Urothelium cell line (cell line): ENCODE results near the gene TBX20.
"Not testable (repeated sequence)": the region's sequence is repeated elsewhere in the genome, so short reads cannot be mapped to it uniquely, and the experiment has no call there.

Experiments
- DNase-seq: peaks from one replicate; pipeline ENCODE4 v3.0.0; 2011; ENCODE audit warnings: low spot score, mixed read lengths
- FAIRE-seq: peaks from 2 replicates; lab custom pipeline; 2011; peaks lifted over from hg19 to GRCh38; lab: Jason Lieb, UNC

Gene TBX20

DNA sequence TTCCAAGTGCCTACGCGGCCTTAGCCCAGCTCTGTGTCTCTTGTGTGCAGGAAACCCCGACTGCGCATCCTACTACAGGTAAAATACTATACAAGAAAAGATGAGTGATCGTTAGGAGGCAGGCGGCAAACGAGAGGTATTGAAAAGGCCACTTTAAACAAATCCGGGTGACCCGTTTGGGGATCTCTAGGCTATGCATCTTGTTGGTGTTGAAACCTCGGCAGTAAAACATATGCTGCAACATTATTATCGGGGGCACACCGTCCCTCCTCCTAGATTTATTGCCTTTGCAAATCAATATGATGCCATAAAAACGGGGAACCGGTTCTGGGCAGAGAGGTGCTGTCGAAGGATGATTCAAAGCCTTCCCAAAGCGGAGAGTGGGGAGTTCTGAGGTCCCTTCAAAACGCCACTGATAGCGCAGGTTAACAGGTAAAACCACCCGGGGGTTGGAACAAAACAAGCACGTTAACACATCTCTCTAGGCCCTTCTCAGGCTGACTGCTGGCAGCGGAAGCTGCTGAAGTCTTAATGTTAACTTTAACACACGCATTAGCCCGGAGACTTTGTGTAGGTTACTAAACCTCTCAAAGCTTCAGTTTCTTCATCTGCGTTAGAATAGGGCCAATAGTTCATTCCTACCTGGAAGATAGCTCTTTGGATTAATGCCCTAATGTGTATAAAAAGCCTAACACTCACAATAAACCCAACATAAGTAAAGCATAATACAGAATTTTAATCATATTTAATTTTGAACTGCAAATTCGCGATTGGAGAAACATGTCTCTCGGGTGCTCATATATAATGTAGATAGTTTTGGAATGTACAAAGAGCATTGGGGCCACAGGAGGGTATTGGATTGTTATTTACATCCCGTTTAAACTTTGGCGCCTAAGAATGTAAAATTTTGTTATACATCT lies 2.6 kb upstream of the TBX20 start:
- FAIRE-seq (no peak), DNase-seq (no peak)

GRCh38 chr7:35255443-35256255 lies 1.7 kb upstream of the TBX20 start:
- DNase-seq: no peak
- FAIRE-seq: no peak

DNA sequence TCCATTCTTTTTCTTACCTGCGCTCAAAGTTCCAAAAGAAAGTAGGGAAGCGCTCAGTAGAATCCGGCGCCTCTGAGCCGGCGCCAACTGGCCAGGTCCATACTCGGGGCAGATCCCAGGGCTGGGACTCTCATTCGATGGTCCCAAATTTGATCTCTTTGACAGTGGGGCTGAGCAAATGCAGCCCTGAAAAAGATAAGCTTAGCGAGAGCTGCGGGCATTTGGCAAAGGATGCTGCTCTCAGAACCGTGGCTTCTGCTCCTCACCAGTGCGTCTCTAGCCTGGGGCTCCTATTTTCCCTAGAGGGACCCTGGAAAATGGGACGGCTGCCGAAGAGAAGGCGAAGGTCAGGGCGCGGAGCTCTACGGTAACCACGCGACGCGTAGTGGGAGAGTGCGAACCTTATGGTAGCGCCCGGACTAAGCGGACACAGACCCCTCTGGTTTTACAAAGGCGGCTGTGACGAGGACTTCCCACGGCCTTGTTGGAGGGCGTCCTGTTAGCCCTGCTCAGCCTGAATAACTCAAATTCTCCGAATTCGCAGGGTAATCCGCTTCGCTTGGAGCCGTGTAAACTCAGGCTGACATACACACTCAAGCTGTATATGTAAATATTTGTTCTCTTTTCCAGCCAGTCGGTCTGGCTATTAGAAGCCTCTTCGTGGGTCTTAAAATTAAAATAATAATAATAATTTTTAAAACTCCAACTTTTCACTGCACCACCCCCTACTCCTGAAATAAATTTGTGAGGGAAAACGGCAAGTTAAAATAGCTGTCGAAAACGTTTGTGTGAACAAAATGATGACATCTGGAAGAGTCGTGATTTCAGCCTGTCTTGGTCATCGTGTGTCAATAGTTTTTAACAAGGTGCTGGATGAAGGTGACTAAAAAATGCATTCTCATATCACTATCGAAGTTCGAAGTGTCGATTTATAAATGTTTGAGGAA lies 869 bp upstream of the TBX20 start:
- FAIRE-seq (no peak), DNase-seq (no peak)

DNA sequence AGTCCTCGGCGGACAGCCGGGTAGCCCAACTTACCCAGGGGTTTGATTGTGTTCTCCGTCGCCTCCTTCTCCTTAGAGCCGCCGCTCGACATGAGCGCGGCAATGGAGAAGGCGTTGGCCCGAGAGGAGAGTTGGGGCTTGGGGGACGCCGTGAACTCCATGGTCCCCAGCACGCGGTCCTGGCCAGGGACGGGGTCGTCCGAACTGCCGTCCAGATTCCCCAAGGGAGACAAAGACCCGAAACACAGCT lies 515 bp downstream of the TBX20 start:
- no peak for DNase-seq
- no peak for FAIRE-seq

DNA sequence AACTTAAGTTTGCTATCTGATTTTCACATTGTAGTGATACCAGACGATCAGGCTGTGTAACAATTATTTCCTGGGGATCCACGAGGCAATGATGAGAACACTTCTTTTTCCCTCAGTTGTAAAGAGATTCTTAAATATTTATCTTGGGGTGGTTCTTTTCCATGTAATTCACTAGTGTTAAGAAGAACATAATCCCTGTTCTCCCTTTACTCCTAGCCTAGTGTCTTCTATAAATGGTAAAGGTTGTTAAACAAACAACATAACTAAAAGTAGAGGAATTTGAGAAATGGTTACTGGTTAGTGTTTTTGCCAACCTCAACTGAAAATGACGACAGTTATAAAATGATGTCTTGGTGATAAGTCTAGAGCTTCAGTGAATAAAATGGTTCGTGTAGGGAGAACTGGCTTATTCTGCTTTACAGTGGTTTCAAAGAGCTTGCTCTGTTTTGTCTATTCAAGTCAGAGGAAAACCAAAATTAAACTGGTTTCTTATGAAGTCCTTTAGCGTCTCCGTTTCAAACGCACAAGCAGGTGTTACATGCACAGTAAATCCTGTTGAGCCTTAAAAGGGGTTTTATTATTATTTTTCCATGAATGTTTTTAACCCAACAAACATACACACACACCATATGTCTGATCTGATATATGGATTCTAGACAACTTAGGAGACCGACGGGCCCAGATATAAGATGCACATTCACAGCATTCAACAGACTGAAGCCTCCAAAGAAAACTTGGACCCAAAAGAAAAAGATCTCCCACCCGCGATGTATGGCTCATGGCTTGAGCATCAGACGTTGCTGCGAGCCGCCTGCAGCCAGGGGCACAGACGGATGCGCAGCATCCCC lies 1.1 kb downstream of the TBX20 start:
- DNase-seq (no peak), FAIRE-seq (no peak)

DNA sequence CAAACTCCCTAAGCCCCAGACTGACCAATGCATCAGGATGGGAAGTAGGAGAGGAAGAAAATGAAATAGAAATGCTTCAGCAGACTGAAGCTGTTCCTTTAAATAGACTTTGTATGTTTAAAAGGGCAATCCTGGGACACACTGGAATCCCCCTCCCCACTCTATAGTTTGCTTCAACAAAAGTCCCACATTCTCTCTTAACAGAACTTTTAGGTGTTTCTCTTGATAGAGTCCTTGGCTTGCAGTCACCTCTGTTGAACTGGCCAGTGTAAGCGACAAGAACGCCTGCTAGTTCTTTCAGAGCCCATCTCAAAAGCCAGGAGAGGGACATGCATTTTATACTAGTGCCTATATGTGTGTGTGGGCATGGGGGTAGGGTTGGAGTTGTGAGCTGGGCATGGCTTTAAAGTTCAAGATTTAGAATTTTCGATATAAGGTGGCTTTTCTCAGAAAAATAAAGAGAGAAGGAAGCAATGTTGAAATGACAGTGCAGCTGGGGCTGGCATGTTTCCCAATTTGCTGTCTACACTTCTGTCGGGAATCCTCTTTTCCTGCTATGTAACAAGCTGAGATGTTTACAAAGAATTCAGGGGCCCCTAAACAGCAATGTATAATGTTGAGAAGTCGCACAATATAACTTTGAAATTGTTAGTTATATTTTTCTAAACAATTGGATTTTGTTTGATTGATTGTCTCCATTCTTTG lies 2.1 kb downstream of the TBX20 start:
- no peak for FAIRE-seq

GRCh38 chr7:35250941-35251340 lies 3.0 kb downstream of the TBX20 start:
- FAIRE-seq: no peak
- DNase-seq: no peak

More for the DNA sequence above, 2.1 kb downstream of the TBX20 start:
- no peak for DNase-seq

GRCh38 chr7:35250452-35250851 lies 3.4 kb downstream of the TBX20 start:
- FAIRE-seq (no peak), DNase-seq (no peak)

DNA sequence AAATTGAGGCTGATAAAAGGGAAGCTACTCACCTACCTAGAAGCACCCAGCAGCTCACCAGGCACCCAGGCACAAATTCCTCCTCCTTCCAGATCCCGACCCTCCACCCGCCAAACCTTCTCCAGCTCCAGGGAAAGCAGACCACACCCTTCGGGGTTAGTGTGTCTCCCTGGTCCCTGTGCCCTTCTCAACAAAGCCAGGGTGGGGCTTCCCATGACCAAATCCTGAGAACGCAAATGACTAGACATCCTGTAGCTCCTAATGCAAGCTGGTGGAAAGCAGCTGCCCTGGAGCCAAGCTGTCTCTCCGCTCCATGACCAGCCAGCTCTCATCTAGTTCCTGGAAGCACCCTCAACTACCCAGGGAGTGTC lies 4.4 kb downstream of the TBX20 start:
- DNase-seq (no peak), FAIRE-seq (no peak)

- FAIRE-seq (no peak), DNase-seq (no peak)
Measured at GRCh38 chr7:35248576-35249536, 5.0 kb downstream of the TBX20 start.

- no peak for DNase-seq
- no peak for FAIRE-seq
Measured at GRCh38 chr7:35246819-35247218, 7.1 kb downstream of the TBX20 start.

GRCh38 chr7:35241884-35242283 lies 12.0 kb downstream of the TBX20 start:
- FAIRE-seq: no peak
- DNase-seq: no peak

GRCh38 chr7:35241436-35241835 lies 12.5 kb downstream of the TBX20 start:
- DNase-seq (no peak), FAIRE-seq (no peak)

DNA sequence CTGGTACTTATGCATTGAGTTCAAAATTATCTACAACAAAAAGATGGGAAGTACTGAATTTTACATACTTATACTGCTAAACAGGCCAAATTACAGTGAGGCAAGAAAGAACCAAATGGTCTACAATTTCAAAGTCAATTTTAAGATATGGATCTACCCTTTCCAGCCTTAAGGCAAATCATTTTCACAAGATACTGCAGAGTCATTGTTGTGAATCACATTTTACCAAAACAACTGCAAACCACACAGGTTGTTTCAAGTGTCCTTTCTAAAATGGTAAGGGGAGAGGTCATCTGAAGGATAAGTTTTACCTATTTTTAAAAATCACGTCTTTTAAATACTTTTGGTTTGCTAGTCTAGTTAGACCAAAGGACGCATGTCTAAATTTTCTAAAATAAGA lies 12.9 kb downstream of the TBX20 start:
- not testable (repeated sequence) for DNase-seq, FAIRE-seq

DNA sequence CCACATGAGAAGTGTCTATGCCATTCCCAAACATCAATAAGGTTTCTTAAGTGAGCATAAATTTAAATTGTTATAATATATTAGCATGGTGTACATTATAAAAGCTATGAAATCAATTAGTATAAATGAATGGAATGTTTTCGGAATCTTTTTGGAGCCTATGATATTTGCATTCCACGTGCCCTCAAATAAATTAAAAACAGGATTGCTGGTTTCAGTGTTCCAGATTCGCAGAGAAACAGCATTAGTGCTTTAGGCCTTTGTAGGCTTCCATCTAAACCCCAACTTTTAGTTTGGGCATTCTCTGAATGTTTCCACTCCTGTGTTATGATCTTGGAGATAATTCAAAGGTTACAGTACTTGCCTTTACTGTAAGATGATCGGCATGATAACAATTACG lies 15.4 kb downstream of the TBX20 start:
- not testable (repeated sequence) for FAIRE-seq, DNase-seq

DNA sequence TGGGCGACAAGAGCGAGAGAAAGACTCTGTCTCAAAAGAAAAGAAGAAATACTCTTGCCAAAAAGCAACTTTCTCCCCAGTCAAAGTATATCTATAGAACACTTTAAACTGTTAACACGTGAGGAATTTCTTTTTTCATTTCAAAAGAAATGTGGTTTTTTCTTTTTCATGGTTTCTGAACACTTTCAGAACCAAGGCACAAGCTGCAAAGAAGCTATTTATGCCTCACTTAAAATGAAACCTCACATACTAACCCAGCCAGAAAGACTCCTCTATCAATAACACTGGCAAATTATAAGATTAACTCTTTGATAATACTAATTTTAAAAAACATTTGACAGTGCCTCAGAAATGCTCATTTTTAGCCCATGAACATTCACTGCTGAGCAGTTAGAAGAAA lies 20.9 kb downstream of the TBX20 start:
- FAIRE-seq: no peak
- DNase-seq: no peak

GRCh38 chr7:35231221-35231620 lies 22.7 kb downstream of the TBX20 start:
- DNase-seq, FAIRE-seq: not testable (repeated sequence)

GRCh38 chr7:35229116-35229780 lies 24.7 kb downstream of the TBX20 start:
- not testable (repeated sequence) for DNase-seq
- FAIRE-seq: peak; percentile 74
